Stomach smooth muscle (tissue), 2 donors: ENCODE results near the gene PDE9A.

Experiments used
- H3K27ac ChIP-seq: one replicate; pipeline ENCODE4 v1.7.0; 2013; ENCODE audit warnings: mild to moderate bottlenecking, low read length, inconsistent platforms
- H3K27me3 ChIP-seq, 2 donors: one replicate each; pipeline ENCODE4 v1.7.0; 2013; ENCODE audit warnings: low read length in 2 of 2; ENCODE audit not compliant: insufficient read depth in 2 of 2, control insufficient read depth in 1 of 2
- H3K36me3 ChIP-seq, 2 donors: one replicate each; pipeline ENCODE4 v1.7.0; 2013; ENCODE audit warnings: low read length in 2 of 2; ENCODE audit not compliant: control insufficient read depth in 2 of 2, insufficient read depth in 2 of 2
- H3K4me1 ChIP-seq: one replicate; pipeline ENCODE4 v1.7.0; 2013; ENCODE audit warnings: low read length; ENCODE audit not compliant: control insufficient read depth, insufficient read depth
- H3K4me3 ChIP-seq, 2 donors: one replicate each; pipeline ENCODE4 v1.7.0; 2013; ENCODE audit warnings: low read length in 2 of 2
- H3K9ac ChIP-seq, 2 donors: one replicate each; pipeline ENCODE4 v1.7.0; 2013; ENCODE audit warnings: low read length in 2 of 2, mild to moderate bottlenecking in 1 of 2
- H3K9me3 ChIP-seq, 2 donors: one replicate each; pipeline ENCODE4 v1.7.0; 2013; ENCODE audit warnings: low read length in 2 of 2; ENCODE audit not compliant: control insufficient read depth in 2 of 2
- donor health status: healthy.
- donor health status: Pancreatic carcinoma.

The PDE9A gene

GRCh38 chr21:42632771-42633690, 20.4 kb upstream of the PDE9A start:
- Histone ChIP-seq H3K27ac (no peak overlapping the region), H3K9ac (no peak overlapping the region), H3K27me3 (peaks cover 0 to 6% of the 10 kb centered on the region in 2 donors), H3K36me3 (no peaks in the 10 kb centered on the region), H3K4me3 (no peak overlapping the region), H3K4me1 (peaks cover 2% of the 10 kb centered on the region), H3K9me3 (no peaks in the 10 kb centered on the region)

- Histone ChIP-seq H3K9me3 (no peaks in the 10 kb centered on the region), H3K4me3 (no peak overlapping the region), H3K4me1 (peaks cover 2% of the 10 kb centered on the region), H3K36me3 (no peaks in the 10 kb centered on the region), H3K9ac (no peak overlapping the region), H3K27me3 (peaks cover 0 to 6% of the 10 kb centered on the region in 2 donors), H3K27ac (no peak overlapping the region)
Measured at GRCh38 chr21:42633858-42634257, 19.6 kb upstream of the PDE9A start.

DNA sequence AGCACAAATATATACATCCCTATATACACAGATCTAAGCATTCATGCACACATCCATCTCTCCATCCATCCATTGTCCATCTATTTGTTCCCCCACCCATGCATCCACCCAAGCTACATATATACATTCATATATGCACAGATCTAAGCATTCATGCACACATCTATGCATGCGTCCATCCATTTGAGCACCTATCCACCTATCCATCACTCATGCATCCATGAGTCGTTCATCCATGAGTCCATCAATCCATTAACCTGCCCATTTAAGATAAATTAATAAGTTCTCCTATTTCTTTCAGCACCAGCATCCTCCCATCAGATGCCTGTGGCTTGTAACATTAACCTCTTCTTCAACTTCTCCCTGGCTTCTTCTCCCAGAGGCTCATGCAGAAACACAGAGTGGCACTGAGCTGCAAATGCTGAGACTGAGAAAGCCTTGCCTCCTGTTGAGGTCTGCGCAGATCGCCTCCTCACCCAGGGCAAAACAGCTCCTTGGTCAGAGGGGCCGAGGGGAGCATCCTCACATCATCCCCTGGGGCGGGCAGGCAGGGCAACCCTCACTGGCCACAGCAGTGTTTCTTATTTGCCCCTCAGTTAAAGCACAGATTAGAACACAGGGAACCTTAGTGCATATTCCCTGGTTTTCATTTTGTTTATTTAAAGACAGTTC, 17.4 kb upstream of the PDE9A start:
- H3K4me3 ChIP-seq, result no peak overlapping the region
- no peak overlapping the region for H3K9ac ChIP-seq
- H3K36me3 ChIP-seq, result no peaks in the 10 kb centered on the region
- peaks cover 2% of the 10 kb centered on the region for H3K4me1 ChIP-seq
- peaks cover 0 to 4% of the 10 kb centered on the region in 2 donors for H3K27me3 ChIP-seq
- no peaks in the 10 kb centered on the region for H3K9me3 ChIP-seq
- H3K27ac ChIP-seq, result no peak overlapping the region

- no peaks in the 10 kb centered on the region for H3K9me3 ChIP-seq
- no peak overlapping the region for H3K4me3 ChIP-seq
- H3K4me1 ChIP-seq, result peaks cover 7% of the 10 kb centered on the region
- no peak overlapping the region for H3K27ac ChIP-seq
- H3K27me3 ChIP-seq, result peaks cover 0 to 1% of the 10 kb centered on the region in 2 donors
- no peaks in the 10 kb centered on the region for H3K36me3 ChIP-seq
- H3K9ac ChIP-seq, result no peak overlapping the region
Measured at GRCh38 chr21:42636520-42637266, 16.7 kb upstream of the PDE9A start.

- Histone ChIP-seq H3K27ac (no peak overlapping the region), H3K9ac (no peak overlapping the region), H3K27me3 (no peaks in the 10 kb centered on the region), H3K9me3 (no peaks in the 10 kb centered on the region), H3K4me1 (peaks cover 10% of the 10 kb centered on the region), H3K4me3 (no peak overlapping the region), H3K36me3 (no peaks in the 10 kb centered on the region)
Measured at GRCh38 chr21:42637267-42638041, 16.0 kb upstream of the PDE9A start.

DNA sequence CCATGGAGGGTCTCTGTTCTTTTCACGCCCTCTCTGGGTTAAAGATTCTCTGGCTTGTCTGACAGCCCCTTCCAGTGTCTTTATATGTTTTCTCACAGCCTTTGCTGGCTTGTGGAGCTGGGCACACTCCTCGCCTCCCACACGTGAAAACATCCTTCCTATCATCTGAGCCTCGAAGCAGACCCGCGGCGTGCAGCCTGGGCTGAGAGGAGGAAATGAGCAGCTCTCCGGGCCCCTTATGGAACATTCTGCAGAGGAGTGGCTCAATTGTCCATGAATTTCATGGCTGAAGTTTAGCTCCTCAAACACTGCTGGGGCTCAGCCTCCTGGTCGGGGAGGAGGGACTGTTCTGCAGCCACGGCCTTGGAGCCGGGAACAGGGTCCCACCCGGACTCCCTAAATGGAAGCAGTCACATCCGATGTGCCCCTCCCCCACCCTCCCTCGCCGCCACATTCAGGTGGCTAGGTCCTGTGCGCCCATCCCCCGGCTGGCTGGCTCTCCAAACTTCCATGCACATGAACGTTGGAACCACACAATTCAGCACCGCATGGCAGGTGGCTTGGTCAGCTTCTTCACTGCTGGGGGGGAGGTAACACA, 15.1 kb upstream of the PDE9A start:
- H3K9me3 ChIP-seq, result no peaks in the 10 kb centered on the region
- no peaks in the 10 kb centered on the region for H3K36me3 ChIP-seq
- H3K27ac ChIP-seq, result no peak overlapping the region
- H3K4me1 ChIP-seq, result peaks cover 10% of the 10 kb centered on the region
- no peak overlapping the region for H3K4me3 ChIP-seq
- no peaks in the 10 kb centered on the region for H3K27me3 ChIP-seq
- H3K9ac ChIP-seq, result no peak overlapping the region

DNA sequence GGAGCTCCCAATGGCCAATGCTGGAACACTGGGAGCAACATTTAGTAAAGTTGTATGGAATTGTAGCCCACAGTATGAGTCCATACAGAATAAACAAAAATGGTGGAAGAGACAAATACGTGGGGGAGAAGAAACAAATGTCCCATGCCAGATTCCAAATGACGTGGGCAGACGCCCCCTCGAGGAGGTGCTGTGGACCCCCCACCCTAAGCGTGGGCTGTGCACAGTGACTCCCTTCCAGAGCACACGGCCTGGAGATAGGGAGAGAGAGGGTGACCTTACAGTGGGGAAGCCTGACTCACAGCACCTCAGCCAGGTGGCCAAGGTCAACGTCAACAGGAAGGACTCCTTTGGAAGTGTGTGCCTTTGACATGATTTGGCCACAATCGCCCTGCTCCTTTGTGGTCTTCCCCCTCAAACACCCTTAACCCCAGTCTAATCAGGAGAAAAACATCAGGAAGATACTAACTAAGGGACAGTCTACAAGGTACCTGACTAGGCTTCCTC, 13.7 kb upstream of the PDE9A start:
- Histone ChIP-seq H3K9ac (no peak overlapping the region), H3K9me3 (no peaks in the 10 kb centered on the region), H3K27ac (no peak overlapping the region), H3K4me1 (peaks cover 17% of the 10 kb centered on the region), H3K4me3 (no peak overlapping the region), H3K36me3 (no peaks in the 10 kb centered on the region), H3K27me3 (no peaks in the 10 kb centered on the region)

DNA sequence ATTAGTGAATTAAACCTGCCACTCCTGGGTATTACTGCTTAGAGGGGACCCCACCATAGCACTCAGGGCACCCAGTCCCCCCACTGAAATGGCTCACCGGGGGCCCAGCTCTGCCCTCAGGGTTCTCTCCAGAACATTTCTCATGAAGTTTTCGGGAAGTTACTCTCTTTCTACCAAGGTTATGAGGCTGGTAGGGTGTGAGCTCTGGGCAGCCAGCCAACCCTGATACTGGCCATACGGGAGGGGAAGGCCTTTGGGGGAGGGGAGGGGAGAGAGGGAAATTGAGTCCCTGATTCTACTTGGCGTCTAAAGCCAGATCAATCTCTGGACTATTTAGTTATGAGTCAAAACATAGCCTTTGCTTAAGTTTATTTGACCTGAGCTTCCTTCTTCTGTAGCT, 12.9 kb upstream of the PDE9A start:
- no peak overlapping the region for H3K27ac ChIP-seq
- H3K9ac ChIP-seq, result no peak overlapping the region
- H3K9me3 ChIP-seq, result no peaks in the 10 kb centered on the region
- H3K36me3 ChIP-seq, result no peaks in the 10 kb centered on the region
- peak overlapping the region in 1 of 2 donors; percentile 26 for H3K4me3 ChIP-seq
- H3K4me1 ChIP-seq, result peaks cover 17% of the 10 kb centered on the region
- no peaks in the 10 kb centered on the region for H3K27me3 ChIP-seq

DNA sequence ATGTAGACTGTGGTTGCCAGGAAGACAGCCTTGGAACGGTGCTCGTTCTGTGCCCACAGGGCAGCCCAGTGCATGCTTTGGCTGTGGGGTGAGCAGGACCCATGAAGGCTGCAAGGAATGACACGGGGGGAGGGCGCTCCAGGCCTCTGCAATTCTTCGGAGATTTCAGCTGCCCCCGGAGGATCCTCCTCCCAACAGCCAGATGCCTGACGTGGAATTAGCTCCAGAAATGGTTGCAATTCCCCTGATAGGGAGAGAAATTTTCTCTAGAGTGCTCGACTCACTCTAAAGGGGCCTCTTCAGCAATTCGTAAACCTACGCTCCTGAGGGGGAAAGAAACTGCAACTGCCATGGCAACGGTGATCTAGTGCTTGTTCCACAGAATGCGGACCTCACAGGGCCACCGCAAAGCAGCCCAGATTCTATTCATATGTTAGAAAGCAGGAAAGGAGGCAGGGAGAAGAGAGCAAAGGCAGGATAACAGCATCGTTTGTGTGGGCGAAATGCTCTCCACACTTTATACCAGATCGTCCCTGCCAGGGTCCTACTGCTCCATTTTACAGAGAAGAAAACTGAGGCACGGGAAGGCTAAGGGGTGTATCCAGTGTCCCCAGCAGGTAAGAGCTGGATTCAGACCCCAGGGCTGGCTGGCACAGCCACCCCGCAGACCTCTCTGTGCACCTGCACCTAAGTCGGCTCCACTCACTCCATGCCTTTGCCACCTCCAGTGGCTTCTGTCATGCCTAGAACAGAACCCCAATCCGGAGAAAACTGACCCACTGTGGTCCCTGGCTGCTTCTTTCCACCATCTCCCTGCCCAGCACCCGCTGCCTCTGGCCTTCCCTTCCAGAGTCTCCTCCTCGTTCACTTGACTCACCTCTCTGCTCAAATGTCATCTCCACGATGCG, 11.9 kb upstream of the PDE9A start:
- Histone ChIP-seq H3K27ac (no peak overlapping the region), H3K27me3 (no peaks in the 10 kb centered on the region), H3K4me3 (peak overlapping the region; percentile 49 to 61), H3K9me3 (no peaks in the 10 kb centered on the region), H3K9ac (no peak overlapping the region), H3K4me1 (peaks cover 17% of the 10 kb centered on the region), H3K36me3 (no peaks in the 10 kb centered on the region)
